H7 (cell line): ENCODE measurements around the gene RNF14. TPM values are rescaled to one million over a fixed set of nuclear protein-coding genes. Genes with fewer than 3 reads are reported as not detected.
"Not testable (repeated sequence)": the region's sequence is repeated elsewhere in the genome, so short reads cannot be mapped to it uniquely, and the experiment has no call there.

Experiments
- DNase-seq: peaks from one replicate; pipeline ENCODE4 v3.0.0; 2012
- H3K27me3 ChIP-seq: 2 replicates; pipeline ENCODE4 v1.6.0; 2011; ENCODE audit warnings: mild to moderate bottlenecking, low read length; ENCODE audit not compliant: control insufficient read depth, insufficient read depth
- H3K36me3 ChIP-seq: replicated peaks from 2 replicates; pipeline ENCODE4 v1.5.1; 2011; ENCODE audit warnings: low read length; ENCODE audit not compliant: control insufficient read depth, insufficient read depth
- H3K4me3 ChIP-seq: 2 replicates; pipeline ENCODE4 v1.5.1; 2011; ENCODE audit warnings: low read depth, mild to moderate bottlenecking, control low read depth, low read length, moderate library complexity; ENCODE audit not compliant: insufficient read depth
- total RNA-seq: library from RNA; depleted of rRNA; stranded (reverse); fragments of >200 nt; shearing (Covaris generic); gene quantifications from 2 replicates; pipeline ENCODE4 v1.2.3, GENCODE V29; 2014; rRNA removed

Gene RNF14, protein sequence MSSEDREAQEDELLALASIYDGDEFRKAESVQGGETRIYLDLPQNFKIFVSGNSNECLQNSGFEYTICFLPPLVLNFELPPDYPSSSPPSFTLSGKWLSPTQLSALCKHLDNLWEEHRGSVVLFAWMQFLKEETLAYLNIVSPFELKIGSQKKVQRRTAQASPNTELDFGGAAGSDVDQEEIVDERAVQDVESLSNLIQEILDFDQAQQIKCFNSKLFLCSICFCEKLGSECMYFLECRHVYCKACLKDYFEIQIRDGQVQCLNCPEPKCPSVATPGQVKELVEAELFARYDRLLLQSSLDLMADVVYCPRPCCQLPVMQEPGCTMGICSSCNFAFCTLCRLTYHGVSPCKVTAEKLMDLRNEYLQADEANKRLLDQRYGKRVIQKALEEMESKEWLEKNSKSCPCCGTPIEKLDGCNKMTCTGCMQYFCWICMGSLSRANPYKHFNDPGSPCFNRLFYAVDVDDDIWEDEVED
- total RNA-seq: 52.3 and 55.3 TPM in 2 replicates

DNA sequence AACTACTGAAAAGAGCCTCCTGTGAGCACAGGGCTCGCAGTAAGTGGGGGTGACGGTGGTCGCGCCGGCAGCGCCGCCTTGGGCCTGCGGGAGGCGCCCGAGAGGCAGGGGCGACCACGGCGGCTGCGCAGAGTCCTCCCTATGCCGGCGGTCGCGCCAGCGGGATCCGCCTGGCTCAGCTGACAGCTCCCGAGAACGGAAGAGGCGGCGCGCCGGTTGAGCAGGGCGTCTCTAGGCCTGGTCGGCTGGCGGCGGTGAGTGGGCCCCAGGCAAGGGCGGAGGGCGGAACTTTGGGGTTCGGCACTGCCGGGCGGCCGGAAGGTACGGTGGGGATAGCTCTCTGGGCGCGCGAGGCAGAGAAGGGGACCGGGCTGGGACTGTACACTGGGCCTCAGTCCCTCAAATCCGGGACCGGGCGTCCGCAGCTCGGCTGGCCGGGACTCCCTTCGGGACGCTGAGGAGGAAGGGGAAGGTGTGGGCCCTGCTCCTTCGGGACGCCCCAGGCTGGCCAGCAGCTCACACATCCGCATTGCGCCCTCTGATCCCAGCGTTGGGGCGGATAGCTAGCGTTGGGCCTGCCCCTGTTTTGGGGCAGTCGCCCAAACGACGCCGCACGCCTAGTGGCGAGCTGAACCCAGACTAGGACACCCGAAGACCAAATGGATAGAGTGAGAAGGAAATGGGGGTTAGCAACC, at the start of gene RNF14:
Gene RNF14, plus strand, starts transcription at position 192 of the 695 bp plus-strand sequence. CDS start 4,484 bp downstream, outside the sequence.
- H3K27me3 ChIP-seq: no peaks in the 10 kb centered on the region
- peak; percentile 97 for DNase-seq
- peaks cover under 1% of the 10 kb centered on the region for H3K36me3 ChIP-seq
- peak within 1 kb of the TSS; percentile 91 for H3K4me3 ChIP-seq

DNA sequence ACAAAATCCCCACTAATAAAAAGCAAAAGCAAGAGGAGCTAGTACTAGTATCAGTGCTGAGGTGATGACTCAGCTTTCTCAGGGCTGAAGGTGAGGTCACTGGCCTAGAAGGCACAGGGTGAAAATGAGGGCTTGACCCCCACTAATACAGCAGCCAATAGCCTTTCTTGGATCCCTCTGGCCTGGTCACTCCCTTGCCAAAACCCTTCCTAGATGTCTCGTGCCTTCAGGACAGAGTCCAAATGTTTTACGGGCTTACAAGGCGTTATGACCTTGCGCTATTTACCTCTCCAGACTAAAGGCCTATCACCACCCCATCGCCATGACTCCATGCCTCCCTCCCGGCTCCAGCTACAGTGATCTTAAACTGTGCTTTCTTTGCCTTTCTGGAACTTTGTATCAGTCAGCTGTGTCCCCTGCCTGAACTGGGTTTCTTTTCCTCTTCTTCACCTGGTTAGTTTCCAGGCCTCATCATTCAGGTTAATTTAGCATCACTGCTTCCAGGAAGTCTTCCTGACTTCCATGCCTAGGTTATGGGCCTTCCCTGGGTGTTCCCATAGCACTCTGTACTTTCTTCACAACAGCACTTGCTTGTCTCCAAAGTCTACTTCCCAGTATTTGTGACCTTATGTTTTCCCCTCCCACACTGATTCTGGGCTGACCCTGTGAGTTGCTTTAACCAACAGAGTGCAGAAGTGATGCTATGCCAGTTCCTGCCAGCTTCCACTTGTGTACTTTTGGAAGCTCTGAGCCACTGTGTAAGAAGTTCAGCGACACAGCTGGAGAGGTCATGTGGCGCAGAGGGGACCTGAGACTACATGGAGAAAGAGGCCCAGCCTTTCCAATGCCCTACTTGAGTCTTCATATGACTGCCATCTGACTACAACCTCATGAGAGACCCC, 49.4 kb upstream of the RNF14 start:
- Histone ChIP-seq H3K36me3 (no peaks in the 10 kb centered on the region), H3K4me3 (no peak overlapping the region), H3K27me3 (peaks cover 2% of the 10 kb centered on the region)
- DNase-seq: no peak

DNA sequence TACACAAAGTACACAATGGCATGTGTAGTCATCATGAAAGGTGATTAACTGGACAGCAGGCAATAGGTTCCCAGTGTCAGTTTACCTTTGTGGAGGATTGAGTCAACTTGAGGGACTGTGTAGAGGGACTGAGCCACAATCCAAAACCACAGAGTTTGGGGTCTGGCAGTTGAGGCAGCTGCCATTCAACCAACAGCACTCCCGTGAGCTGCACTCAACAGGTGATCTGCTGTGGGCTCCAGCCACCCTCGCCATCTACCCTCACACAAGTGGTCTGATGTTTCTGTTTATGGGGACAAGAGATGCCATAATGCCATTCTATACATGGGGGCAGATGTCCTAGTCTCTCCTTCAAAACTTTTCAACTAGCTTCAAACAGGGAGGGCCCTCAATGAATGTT, 48.1 kb upstream of the RNF14 start:
- H3K36me3 ChIP-seq: peaks cover 3% of the 10 kb centered on the region
- H3K4me3 ChIP-seq: no peak overlapping the region
- H3K27me3 ChIP-seq: peaks cover 1% of the 10 kb centered on the region; the same call in 1 of the 2 replicates
- no peak for DNase-seq

DNA sequence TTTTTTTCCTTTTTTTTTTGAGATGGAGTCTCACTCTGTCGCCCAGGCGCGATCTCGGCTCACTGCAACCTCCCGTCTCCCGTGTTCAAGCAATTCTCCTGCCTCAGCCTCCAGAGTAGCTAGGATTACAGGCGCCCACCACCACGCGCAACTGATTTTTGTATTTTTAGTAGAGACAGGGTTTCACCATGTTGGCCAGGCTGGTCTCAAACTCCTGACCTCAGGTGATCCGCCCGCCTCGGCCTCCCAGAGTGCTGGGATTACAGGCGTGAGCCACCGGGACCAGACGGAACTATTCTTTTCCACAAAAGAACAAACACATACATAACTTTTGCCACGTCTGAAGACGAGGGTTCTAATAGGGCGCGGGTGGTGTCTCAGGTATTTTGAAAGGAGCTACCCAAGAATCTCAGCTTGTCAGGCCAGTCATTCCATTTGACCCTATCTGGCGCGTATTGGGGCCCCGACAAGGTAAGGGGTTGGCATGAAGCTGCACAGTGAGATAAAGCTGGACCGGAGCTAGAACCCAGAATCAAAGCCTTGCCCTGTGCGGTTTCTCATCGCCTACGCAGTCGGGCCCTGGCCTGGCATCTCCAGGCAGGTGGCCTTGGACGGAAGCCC, 46.0 kb upstream of the RNF14 start:
- not testable (repeated sequence) for DNase-seq, H3K27me3 ChIP-seq
- Histone ChIP-seq H3K4me3 (peak overlapping the region; percentile 78), H3K36me3 (peaks cover 16% of the 10 kb centered on the region)

DNA sequence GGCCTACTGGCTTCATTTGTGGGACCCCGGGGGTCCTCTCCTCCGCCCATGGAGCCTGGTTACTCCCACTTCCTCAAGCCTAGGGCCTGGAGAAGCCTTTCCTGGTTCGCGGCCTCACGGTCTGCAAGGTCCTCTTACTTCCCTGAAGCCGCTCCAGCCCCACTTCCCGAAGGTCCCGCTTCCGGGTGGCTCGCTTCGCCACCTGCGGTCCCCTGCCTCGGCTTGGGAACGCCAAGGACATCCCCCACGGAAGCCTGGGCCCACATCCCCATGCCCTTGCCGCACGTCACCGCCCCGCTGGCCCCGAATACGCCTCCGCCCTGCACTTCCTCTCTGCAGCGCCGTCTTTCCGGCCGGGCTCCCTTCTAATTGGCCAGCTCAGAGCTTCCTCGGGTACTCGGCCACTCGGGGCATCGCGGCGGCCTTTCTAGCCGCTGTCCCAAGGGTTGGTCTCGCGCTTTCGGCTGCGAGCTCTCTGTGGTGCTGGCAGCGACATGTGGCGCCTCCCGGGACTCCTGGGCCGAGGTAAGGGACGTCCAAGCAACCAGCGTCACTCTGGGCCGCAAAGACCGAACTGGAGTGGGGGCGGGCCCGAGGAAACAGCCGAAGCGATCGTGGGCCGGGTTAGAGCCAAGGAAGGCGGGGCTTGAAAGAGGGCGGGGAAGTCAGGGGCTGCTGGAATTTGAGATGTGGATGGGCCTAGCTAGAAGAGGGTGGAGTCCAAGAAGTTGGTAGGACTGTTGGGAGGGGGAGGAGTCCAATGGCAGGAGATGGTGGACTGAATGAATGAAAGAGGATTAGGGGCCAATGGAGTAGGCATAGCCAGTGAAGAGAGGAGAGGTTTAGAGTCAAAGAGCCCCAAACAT, 45.2 kb upstream of the RNF14 start, which contains the start of gene DELE1:
Gene DELE1, plus strand, starts transcription at position 424 of the 866 bp plus-strand sequence. Its CDS starts 71 bp downstream, at position 495.
- DNase-seq: peak; percentile 96
- Histone ChIP-seq H3K4me3 (peak within 1 kb of the TSS; percentile 78), H3K36me3 (peaks cover 20% of the 10 kb centered on the region), H3K27me3 (no peaks in the 10 kb centered on the region)

DNA sequence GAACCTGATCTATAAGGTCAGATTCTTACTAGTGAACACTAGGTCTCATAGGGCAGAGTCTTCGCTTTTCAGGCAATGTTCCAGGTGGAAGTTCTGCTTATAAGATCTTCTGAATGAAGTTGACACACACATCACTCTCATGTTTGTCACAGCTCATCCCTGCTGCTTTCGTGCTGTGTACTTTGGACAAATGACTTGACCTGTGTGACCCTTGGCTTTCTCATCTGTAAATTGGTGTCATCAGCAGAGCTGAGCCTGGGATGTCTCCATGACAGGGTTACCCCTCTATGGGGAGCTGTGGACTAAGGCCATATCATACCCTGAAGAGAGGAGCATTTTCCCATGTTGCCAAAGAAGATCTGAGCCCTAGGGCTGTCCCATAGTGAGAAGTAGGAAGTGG, 42.5 kb upstream of the RNF14 start:
- DNase-seq: no peak
- Histone ChIP-seq H3K4me3 (no peak overlapping the region), H3K36me3 (peaks cover 32% of the 10 kb centered on the region)

DNA sequence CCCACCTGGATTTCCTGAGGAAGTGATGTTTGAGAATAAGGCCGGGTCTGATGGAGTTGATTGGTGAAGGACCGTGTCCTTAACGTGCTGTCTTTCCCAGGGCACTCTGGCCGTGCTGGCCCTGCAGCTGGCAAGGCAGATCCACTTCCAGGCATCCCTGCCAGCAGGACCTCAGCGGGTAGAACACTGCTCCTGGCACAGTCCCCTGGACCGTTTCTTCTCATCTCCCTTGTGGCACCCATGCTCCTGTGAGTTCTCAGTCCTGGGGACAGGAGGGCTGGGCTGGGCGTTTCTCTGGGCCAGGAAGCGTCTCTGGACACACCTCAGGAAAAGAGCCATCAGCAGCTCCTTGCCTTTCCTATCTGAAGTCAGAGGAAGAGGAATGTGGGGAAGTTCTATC, 40.9 kb upstream of the RNF14 start:
- no peaks in the 10 kb centered on the region for H3K27me3 ChIP-seq
- H3K4me3 ChIP-seq: no peak overlapping the region
- no peak for DNase-seq
- peaks cover 42% of the 10 kb centered on the region for H3K36me3 ChIP-seq

More for the DNA sequence above, 42.5 kb upstream of the RNF14 start:
- no peaks in the 10 kb centered on the region for H3K27me3 ChIP-seq

DNA sequence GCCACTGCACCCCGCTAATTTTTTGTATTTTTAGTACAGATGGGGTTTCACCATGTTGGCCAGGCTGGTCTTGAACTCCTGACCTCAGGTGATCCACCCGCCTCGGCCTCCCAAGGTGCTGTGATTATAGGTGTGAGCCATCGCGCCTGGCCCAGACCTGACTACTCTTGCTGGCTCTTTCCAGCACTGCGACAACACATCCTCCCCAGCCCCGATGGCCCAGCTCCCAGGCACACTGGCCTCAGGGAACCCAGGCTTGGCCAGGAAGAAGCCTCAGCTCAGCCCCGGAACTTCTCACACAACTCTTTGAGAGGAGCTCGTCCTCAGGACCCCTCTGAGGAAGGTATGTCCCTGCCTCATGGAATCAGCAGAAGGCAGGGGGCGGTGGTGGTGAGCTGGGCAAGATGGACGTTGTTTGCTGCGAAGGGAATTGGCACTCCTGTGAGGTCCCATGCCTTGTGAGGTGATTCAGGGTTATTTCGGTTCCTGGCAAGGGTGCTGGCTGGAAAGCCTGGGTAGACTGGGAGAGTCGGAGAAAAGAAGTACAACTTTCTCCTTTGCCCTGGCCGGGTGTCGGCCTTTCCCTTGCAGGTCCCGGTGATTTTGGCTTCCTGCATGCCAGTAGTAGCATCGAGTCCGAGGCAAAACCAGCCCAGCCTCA, 39.4 kb upstream of the RNF14 start:
- no peak for DNase-seq
- Histone ChIP-seq H3K27me3 (no peaks in the 10 kb centered on the region), H3K36me3 (peaks cover 50% of the 10 kb centered on the region), H3K4me3 (no peak overlapping the region)

DNA sequence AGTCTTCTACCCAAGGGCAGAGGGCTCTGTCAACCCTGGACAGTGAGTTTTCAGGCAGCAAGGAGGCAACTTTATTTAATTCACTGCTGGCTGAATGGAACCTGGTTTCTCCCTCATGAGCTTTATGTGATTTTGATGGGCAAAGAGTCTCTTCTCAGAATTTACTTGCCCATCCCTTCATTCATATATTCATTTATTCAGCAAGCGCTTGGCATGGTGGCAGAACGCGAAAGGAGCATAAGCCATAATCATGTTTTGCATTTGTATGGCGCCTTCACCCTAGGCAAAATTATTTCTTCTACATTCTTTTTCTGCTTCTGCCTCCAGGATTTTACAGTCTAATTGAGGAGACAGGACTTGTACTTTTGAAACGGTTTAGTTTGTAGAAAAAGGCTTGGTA, 37.2 kb upstream of the RNF14 start:
- Histone ChIP-seq H3K27me3 (no peaks in the 10 kb centered on the region), H3K4me3 (no peak overlapping the region), H3K36me3 (peaks cover 54% of the 10 kb centered on the region)
- DNase-seq: no peak

DNA sequence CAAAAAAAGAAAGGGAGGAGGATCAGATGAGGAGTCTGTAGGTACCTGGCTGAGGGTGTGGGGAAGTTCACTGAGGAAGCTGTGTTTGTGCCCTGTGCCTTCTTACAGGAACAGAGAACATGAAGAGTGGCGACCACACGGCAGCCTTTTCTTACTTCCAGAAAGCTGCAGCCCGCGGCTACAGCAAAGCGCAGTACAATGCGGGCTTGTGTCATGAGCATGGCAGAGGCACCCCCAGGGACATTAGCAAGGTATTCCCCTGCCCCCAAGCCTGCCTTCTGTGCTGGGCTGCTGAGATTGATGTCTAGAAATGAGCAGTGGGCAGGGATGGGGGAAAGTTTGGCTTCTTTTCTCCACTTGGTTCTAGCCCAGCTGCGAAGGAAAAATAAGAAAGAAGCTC, 35.8 kb upstream of the RNF14 start:
- peaks cover 51% of the 10 kb centered on the region for H3K36me3 ChIP-seq
- H3K27me3 ChIP-seq: no peaks in the 10 kb centered on the region
- no peak for DNase-seq
- H3K4me3 ChIP-seq: no peak overlapping the region

DNA sequence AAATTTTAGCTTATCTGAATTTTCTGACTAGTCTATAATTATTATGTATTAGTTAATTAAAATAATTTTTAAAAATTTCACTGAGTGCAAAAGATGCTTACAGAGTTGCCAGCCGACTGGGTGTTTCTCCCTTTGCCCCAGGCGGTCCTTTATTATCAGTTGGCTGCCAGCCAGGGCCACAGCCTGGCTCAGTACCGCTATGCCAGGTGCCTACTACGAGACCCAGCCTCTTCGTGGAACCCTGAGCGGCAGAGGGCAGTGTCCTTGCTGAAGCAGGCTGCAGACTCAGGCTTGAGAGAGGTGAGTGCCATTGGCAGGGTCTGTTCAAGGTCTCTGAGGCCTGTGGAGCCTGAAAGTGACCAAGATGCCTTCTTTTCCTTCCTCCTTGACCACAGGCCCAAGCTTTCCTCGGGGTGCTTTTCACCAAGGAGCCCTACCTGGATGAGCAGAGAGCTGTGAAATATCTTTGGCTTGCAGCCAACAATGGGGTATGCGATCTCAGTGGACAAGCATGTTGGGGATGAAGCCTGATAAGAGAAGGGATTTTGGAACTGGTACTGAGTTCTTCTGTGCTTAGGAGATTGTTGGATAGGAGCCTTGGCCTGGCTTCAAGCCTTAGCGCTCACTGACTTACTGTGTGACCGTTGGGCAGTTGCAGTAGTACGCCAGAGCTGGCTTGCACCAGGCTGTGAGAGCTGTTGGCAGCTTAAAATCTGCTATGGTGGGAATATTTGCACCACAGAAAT, 34.6 kb upstream of the RNF14 start:
- H3K27me3 ChIP-seq: no peaks in the 10 kb centered on the region
- no peak for DNase-seq
- no peak overlapping the region for H3K4me3 ChIP-seq
- H3K36me3 ChIP-seq: peaks cover 54% of the 10 kb centered on the region

DNA sequence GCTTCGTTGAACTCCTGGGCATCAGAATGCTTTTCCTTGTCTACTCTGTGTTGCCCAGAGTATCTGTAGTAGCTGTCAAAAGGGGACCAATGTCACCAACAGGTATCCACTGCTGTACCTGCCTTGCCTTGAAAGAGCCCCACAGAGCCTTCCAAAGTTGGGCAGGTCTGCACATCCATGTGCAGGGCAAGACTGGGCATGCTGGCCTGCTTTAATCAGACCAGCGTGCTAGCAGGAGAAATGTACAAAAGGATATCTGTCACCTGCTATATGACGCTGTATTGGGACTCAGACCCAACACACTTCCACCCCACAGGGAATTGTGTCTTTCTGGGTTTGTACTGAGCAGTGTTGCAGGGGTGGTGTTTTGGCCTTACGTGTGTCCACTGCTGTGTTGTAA, 33.4 kb upstream of the RNF14 start:
- H3K27me3 ChIP-seq: no peaks in the 10 kb centered on the region
- DNase-seq: no peak
- no peak overlapping the region for H3K4me3 ChIP-seq
- H3K36me3 ChIP-seq: peaks cover 55% of the 10 kb centered on the region
